ENCODE measurements around the gene PPP1R9B. TPM values are rescaled to one million over a fixed set of nuclear protein-coding genes. Genes with fewer than 3 reads are reported as not detected.

The PPP1R9B gene
- total RNA-seq, 1 donor from 2014 or later, result 58.6 TPM

DNA sequence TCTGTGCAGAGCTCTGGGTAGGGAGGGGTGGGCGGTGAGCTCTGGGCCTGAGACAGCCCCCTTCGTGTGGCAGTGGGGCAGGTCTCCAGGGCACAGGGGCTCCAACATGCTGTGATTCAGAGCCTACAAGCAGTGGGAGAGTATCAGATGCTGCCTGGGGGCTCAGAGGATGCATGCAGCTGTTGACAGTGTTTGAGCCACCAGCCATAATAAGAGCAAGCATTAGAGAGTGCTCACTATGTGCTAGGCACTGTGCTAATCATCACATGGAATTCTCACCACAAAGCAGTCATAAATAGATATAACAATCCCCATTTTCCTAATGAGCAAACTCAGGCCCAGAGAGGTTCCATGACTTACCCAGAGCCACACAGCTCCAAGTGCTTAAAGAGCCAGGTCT, 47.2 kb downstream of the PPP1R9B start:
- peaks cover 20% of the 10 kb centered on the region for H3K4me1 Mint-ChIP-seq
- H3K36me3 Mint-ChIP-seq, result peaks cover 12% of the 10 kb centered on the region
- peak overlapping the region; percentile 41 for H3K27ac Mint-ChIP-seq
- no peak for DNase-seq (ENCODE audit: low spot score in 2 of 2, unreplicated experiment in 2 of 2)
- no peaks in the 10 kb centered on the region for H3K9me3 Mint-ChIP-seq
- TF ChIP-seq, protein P1, sequence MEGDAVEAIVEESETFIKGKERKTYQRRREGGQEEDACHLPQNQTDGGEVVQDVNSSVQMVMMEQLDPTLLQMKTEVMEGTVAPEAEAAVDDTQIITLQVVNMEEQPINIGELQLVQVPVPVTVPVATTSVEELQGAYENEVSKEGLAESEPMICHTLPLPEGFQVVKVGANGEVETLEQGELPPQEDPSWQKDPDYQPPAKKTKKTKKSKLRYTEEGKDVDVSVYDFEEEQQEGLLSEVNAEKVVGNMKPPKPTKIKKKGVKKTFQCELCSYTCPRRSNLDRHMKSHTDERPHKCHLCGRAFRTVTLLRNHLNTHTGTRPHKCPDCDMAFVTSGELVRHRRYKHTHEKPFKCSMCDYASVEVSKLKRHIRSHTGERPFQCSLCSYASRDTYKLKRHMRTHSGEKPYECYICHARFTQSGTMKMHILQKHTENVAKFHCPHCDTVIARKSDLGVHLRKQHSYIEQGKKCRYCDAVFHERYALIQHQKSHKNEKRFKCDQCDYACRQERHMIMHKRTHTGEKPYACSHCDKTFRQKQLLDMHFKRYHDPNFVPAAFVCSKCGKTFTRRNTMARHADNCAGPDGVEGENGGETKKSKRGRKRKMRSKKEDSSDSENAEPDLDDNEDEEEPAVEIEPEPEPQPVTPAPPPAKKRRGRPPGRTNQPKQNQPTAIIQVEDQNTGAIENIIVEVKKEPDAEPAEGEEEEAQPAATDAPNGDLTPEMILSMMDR (IDR thresholded peaks at IDR 0.05; ENCODE audit: unreplicated experiment), result no peak
- no peak overlapping the region for H3K4me3 Mint-ChIP-seq
- no peaks in the 10 kb centered on the region for H3K27me3 Mint-ChIP-seq (ENCODE audit: low read depth)

DNA sequence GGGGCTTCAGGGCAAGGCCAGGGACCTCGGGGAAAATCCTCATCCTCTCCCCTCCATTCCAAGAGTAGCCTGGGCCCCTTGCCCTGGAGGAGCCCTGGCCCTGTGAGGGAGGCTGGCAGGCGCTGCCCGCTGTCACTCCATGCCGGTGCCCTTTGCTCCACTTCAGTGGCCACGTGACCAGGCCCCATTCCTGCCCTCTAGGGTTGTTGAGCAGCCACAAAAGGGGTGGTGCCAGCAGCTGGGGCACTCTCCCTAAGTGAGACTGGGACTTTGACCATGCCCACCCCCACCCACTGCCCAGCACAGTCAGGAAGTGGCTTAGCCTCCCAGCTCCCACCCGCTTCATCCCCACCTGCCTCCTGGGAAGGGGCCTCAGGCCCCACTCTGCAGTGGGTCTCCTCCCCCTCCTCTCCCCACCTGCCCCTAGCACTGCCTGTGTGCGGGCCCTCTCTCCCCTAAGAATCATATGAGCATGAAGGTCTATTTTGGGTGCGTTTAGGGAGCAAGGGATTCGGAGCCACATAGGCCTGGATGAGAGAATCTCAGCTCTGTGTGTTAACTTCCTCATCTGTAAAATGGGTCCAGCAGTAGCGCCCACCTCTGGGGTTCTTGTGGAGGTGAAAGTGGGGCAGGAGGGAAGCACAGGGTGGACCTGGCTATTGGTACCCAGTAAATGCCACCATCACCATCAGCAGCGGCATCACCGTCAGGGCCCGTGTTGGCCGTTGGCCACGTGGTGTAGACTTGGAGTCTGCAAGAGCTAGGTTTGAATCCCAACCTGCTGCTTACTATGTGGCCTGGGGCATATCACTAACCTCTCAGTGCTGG, 48.1 kb downstream of the PPP1R9B start:
- H3K36me3 Mint-ChIP-seq, result peaks cover 12% of the 10 kb centered on the region
- no peaks in the 10 kb centered on the region for H3K9me3 Mint-ChIP-seq
- peak overlapping the region; percentile 73 for H3K27ac Mint-ChIP-seq
- TF ChIP-seq, protein P1 (IDR thresholded peaks at IDR 0.05; ENCODE audit: unreplicated experiment), result no peak
- no peak for DNase-seq (ENCODE audit: low spot score in 2 of 2, unreplicated experiment in 2 of 2)
- no peaks in the 10 kb centered on the region for H3K27me3 Mint-ChIP-seq (ENCODE audit: low read depth)
- H3K4me1 Mint-ChIP-seq, result peaks cover 20% of the 10 kb centered on the region
- H3K4me3 Mint-ChIP-seq, result no peak overlapping the region

DNA sequence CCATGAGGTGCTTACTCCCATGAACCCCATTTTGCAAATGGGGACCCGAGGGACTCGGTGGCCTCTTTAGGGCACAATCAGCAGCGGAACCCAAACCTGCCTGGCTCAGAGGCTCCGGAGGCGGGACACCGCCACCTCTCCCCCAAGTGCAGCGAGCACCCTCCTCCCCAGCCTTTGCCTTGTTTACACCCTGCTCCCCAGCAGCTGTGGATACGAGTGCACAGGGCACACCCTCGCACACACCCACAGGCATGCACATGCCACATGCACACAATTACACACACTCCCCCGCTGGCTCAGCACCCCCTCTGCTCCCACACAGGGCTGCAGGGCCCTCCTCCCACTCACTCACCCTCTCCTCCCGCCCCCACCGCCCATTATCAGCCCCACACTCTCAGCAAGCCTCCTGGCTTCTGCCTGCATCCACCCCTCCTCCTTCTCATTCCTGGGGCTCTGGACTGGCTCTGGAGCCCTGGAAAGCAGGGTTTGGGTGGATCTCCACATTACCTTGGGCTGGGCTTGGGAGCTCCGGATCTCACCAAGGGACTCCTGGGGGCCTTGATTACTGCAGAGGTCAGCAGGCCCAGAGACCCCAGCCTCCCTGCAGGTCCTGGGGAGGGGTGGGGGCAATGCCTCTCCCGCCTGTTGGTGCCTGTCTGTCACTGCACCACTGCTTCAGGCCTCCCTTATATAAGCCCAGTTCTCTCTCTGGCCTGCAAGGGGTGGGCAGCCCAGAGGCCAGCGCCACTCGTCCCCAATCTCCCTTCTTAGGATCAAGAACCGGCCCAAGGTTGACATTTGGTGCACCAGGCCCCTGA, 48.9 kb downstream of the PPP1R9B start:
- peak in 1 of 2 experiments; percentile 49 for DNase-seq (ENCODE audit: low spot score in 2 of 2, unreplicated experiment in 2 of 2)
- peaks cover 20% of the 10 kb centered on the region for H3K4me1 Mint-ChIP-seq
- peaks cover 12% of the 10 kb centered on the region for H3K36me3 Mint-ChIP-seq
- peak overlapping the region; percentile 8 for H3K4me3 Mint-ChIP-seq
- H3K27me3 Mint-ChIP-seq (ENCODE audit: low read depth), result no peaks in the 10 kb centered on the region
- peak overlapping the region; percentile 73 for H3K27ac Mint-ChIP-seq
- no peaks in the 10 kb centered on the region for H3K9me3 Mint-ChIP-seq
- TF ChIP-seq, protein P1 (IDR thresholded peaks at IDR 0.05; ENCODE audit: unreplicated experiment), result no peak

DNA sequence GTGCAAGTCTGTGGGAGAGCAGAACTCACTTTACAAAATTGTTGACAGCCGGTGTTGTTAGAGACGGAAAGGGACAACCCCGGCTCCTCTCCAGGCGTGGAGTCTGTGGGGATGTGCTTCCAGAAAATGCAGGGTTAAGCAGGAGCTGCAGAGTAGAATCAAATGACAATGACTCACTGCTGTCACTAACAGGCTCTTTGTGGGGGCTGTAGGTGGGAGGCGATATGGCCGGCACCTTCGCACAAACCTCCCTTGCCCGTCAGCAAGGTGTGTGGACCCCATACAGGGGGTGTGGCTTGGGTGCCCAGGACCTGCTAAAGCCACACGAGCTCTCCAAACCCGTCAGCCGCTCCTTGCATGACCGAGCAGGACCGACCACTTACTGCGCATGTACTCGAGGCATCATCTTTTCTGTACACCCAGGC, 49.5 kb downstream of the PPP1R9B start:
- H3K4me1 Mint-ChIP-seq, result peaks cover 25% of the 10 kb centered on the region
- peak overlapping the region; percentile 73 for H3K27ac Mint-ChIP-seq
- peaks cover 12% of the 10 kb centered on the region for H3K36me3 Mint-ChIP-seq

DNA sequence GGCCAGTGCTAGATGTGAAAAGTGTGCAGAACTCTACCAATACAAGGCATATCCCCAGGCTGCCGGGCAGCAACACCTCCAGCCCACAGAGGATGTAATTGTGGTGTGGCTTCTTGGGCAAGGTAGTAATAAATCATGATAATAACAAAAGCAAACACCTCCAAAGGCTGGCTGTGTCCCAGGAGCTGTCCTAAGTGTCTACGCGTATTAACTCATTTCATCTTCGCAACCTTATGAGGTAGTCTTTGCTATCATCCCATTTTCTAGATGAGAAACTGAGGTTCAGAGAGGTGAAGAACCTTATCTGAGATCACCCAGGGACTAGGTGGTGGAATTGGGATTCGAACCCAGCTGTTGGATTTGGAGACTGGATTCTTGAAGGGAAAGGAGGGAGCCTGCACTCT, 50.0 kb downstream of the PPP1R9B start:
- Mint-ChIP-seq H3K4me1 (peaks cover 29% of the 10 kb centered on the region), H3K27me3 (ENCODE audit: low read depth) (no peaks in the 10 kb centered on the region), H3K9me3 (no peaks in the 10 kb centered on the region), H3K27ac (no peak overlapping the region), H3K36me3 (peaks cover 10% of the 10 kb centered on the region), H3K4me3 (no peak overlapping the region)
- TF ChIP-seq, protein P1 (IDR thresholded peaks at IDR 0.05; ENCODE audit: unreplicated experiment), result no peak
- no peak for DNase-seq (ENCODE audit: low spot score in 2 of 2, unreplicated experiment in 2 of 2)

More for the DNA sequence above, 49.5 kb downstream of the PPP1R9B start:
- DNase-seq (ENCODE audit: low spot score in 2 of 2, unreplicated experiment in 2 of 2), result no peak
- H3K4me3 Mint-ChIP-seq, result peak overlapping the region; percentile 8
- no peaks in the 10 kb centered on the region for H3K27me3 Mint-ChIP-seq (ENCODE audit: low read depth)
- TF ChIP-seq, protein P1 (IDR thresholded peaks at IDR 0.05; ENCODE audit: unreplicated experiment), result no peak
- no peaks in the 10 kb centered on the region for H3K9me3 Mint-ChIP-seq
